GOT3 (cell line): ENCODE results near the gene VWA8.
"Not testable (repeated sequence)": the region's sequence is repeated elsewhere in the genome, so short reads cannot be mapped to it uniquely, and the experiment has no call there.

ENCODE experiments used
- DNase-seq: peaks from one replicate; lab custom pipeline; 2025; ENCODE audit warnings: mixed read lengths; lab: John Stamatoyannopoulos, UW

The VWA8 gene

GRCh38 chr13:41966671-41967070, 5.8 kb upstream of the VWA8 start:
- DNase-seq: no peak

- DNase-seq: no peak
These were observed 2.1 kb upstream of the VWA8 start for GRCh38 chr13:41962994-41963393.

DNA sequence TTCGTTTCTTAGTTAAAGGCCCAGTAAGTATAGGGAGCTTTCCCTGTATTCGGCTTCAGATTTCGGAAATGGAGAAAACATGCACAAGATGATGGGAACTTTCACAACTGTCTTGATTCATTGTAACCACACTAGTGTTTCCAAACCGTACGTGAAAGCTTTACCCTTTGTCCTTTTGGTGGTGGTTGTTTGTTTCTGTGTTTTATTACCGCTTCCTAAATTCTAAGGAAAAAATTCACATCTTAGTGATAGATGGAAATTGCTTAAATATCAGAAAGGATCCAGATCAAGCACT, 504 bp upstream of the VWA8 start:
- DNase-seq: no peak

GRCh38 chr13:41960211-41960636, 685 bp downstream of the VWA8 start:
- no peak for DNase-seq

DNA sequence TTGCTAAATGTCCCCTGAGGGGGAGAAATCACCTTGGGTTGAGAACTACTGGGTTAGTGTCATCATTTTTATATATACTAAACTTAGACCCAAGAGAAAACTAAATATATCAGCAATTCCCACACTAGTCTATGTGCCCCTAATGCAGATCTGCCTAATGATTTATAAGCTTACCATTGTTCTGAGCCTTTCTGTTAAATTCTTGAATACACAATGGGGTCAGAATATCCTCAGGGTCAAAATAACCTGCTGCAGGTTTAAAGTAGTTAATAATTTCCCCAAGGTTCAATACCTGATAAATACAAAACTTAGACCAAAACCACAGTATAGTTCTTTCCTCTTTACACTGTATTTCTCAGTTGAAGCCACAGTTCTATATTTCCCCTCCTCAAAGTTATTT, 4.6 kb downstream of the VWA8 start:
- no peak for DNase-seq

- no peak for DNase-seq
These were observed 5.3 kb downstream of the VWA8 start for GRCh38 chr13:41955605-41956004.

DNA sequence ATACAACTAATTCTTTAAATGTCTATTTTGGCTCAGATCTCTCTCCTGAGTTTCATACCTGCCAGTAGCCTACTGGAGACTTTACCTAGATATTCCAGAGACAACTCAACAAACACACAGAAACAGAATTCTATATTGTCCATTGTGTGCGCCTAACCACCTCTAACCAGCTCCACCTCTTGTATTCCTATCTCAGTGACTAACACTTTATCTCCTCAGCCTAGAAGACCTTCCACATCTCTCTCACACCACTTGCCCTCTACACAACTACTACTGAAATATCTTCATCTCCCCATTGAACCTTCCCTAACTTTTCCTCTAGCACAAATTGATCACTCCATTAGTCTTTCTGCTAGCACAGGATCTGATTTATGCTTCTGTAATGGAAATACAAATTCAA, 6.7 kb downstream of the VWA8 start:
- no peak for DNase-seq

- DNase-seq: no peak
These were observed 8.2 kb downstream of the VWA8 start for GRCh38 chr13:41952749-41953148.

DNA sequence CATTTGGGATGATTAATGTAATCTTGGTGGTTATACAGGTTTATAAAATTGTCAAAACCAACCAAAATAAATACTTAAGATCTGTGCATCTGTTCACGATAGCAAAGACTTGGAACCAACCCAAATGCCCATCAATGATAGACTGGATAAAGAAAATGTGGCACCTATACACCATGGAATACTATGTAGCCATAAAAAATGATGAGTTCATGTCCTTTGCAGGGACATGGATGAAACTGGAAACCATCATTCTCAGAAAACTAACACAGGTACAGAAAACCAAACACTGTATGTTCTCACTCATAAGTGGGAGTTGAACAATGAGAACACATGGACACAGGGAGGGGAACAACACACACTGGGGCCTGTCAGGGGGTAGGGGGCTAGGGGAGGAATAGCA, 11.8 kb downstream of the VWA8 start:
- not testable (repeated sequence) for DNase-seq

GRCh38 chr13:41945926-41946325, 15.0 kb downstream of the VWA8 start:
- DNase-seq: no peak

GRCh38 chr13:41944635-41945397, 16.1 kb downstream of the VWA8 start:
- DNase-seq: no peak

DNA sequence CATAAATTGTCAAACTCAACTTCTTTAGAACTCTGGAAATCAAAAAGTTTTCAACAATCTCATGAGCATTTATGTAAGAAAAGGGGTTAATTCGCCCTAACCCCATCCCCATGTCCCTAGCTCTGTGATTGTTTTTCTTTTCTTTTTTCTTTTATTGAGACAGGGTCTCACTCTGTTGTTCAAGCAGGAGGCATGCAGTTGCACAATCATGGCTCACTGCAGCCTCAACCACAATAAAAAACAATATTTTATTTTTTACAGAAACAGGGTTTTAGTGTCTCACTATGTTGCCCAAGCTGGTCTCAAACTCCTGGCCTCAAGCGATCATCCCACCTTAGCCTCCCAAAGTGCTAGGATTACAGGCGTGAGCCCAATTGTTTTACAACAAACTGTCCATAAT, 16.7 kb downstream of the VWA8 start:
- no peak for DNase-seq

GRCh38 chr13:41942462-41943094, 18.3 kb downstream of the VWA8 start:
- no peak for DNase-seq

- DNase-seq: no peak
These were observed 19.7 kb downstream of the VWA8 start for GRCh38 chr13:41941174-41941573.

DNA sequence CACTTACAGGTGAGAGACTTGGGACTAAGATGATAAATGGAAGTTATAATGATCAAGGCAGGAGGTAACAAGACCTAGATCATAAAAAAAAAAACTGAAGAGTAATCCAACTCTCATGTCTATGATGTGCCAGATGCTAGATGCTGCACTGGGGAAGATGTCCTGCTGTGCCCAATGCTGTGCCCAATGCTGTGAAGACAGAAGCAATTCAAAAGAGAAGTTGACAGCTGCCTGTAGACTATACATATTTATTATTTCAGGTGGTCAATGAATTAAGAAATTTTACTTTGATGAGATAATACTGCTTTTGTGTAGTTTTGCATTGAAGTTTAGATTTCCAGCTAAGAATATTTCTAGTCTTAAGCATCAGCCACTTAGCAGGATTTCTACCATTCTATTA, 21.5 kb downstream of the VWA8 start:
- no peak for DNase-seq

GRCh38 chr13:41938918-41939317, 22.0 kb downstream of the VWA8 start:
- no peak for DNase-seq

- DNase-seq: no peak
These were observed 23.5 kb downstream of the VWA8 start for GRCh38 chr13:41937388-41937787.

- DNase-seq: no peak
These were observed 25.4 kb downstream of the VWA8 start for GRCh38 chr13:41935501-41935900.

GRCh38 chr13:41934994-41935393, 25.9 kb downstream of the VWA8 start:
- DNase-seq: no peak

DNA sequence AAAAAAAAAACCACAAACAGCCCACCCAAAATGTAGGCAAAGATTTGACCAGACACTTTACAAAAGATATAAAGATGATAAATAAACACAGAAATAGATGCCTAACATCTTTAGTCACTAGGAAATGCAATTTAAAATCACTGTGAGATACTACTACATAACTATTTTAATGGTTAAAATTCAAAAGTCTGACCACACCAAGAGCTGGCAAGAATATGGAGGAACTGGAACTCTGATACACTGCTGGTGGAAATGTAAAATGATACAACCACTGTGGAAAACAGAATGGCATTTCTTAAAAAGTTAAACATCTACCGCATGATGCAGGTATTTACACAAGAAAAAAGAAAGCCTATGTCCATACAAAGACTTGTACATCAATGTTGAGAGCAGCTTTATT, 26.8 kb downstream of the VWA8 start:
- DNase-seq: no peak

DNA sequence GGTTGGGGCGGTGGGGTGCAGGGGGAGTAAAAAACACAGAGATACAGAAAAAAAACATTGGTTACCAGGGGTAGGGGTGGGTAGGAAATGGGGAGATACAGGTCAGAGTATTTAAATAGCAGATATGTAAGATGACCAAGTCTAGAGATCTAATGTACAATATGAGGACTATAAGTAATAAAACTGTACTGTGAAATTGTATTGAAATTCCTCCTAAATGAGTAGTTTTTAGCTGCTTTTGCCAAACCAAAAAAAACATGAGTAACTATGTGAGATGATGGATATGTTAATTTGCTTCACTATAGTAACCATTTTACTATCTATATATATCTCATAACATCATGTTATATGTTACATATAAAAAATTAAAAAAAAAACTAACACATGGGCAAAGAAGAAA, 29.6 kb downstream of the VWA8 start:
- no peak for DNase-seq

DNA sequence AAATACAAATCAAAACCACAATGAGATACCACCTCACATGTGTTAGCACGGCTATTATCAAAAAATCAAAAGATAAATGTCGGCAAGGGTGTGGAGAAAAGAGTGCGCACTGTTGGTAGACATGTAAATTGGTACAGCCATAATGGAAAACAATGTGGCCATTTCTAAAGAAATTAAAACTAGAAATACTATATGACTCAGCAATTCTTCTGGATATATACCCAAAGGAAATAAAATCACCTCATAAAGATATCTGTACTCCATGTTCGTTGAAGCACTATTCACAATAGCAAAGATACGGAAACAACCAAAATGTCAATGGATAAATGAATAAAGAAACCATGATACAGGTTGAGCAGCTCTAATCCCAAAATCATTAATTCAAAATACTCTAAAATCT, 30.8 kb downstream of the VWA8 start:
- DNase-seq: no peak

- no peak for DNase-seq
These were observed 32.6 kb downstream of the VWA8 start for GRCh38 chr13:41928323-41928722.

- no peak for DNase-seq
These were observed 35.9 kb downstream of the VWA8 start for GRCh38 chr13:41925014-41925413.
